NT2/D1 (cell line): Measurements from ENCODE around the gene ABCB8.

Source experiments
- DNase-seq: peaks from one replicate; pipeline ENCODE4 v3.0.0-alpha.2; 2011; ENCODE audit warnings: low read depth, low spot score
- H3K27me3 ChIP-seq: 2 replicates; pipeline ENCODE4 v1.6.0; 2011; ENCODE audit warnings: mild to moderate bottlenecking; ENCODE audit not compliant: insufficient read length, insufficient read depth
- H3K36me3 ChIP-seq: 2 replicates; pipeline ENCODE4 v1.6.1; 2011; ENCODE audit warnings: mild to moderate bottlenecking, low read length, mixed read lengths; ENCODE audit not compliant: insufficient read depth, insufficient read length
- H3K4me1 ChIP-seq: 2 replicates; pipeline ENCODE4 v1.5.1; 2011; ENCODE audit not compliant: insufficient read depth, insufficient read length
- H3K4me3 ChIP-seq: 2 replicates; pipeline ENCODE4 v1.5.1; 2011; ENCODE audit warnings: low read depth; ENCODE audit not compliant: insufficient read length
- H3K9ac ChIP-seq: 2 replicates; pipeline ENCODE4 v1.6.0; 2011; ENCODE audit warnings: low read depth; ENCODE audit not compliant: insufficient read length
- H3K9me3 ChIP-seq: 2 replicates; pipeline ENCODE4 v1.5.1; 2011; ENCODE audit warnings: mild to moderate bottlenecking, low read length; ENCODE audit not compliant: insufficient read depth
- SUZ12 ChIP-seq: IDR thresholded peaks from 2 replicates; pipeline ENCODE4 v1.6.1; 2011; ENCODE audit not compliant: insufficient read length, insufficient read depth; ENCODE audit errors: extremely low read depth
- YY1 ChIP-seq: IDR thresholded peaks from 2 replicates; pipeline ENCODE4 v1.6.1; 2011; ENCODE audit not compliant: insufficient read length, insufficient read depth
- ZNF274 ChIP-seq: IDR thresholded peaks from 2 replicates; pipeline ENCODE4 v1.6.1; 2011; ENCODE audit warnings: mild to moderate bottlenecking, low read depth, low read length

Gene ABCB8

DNA sequence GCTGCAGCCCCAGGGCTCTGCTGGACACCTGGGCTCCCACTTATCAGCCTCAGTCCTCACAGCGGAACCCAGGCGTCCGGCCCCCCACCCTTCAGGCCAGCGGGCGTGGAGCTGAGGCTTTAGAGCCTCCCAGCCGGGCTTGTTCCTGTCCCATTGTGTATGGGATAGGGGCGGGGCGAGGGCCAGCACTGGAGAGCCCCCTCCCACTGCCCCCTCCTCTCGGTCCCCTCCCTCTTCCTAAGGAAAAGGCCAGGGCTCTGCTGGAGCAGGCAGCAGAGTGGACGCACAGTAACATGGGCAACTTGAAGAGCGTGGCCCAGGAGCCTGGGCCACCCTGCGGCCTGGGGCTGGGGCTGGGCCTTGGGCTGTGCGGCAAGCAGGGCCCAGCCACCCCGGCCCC lies 34.7 kb upstream of the ABCB8 start:
- no peaks in the 10 kb centered on the region for H3K36me3 ChIP-seq
- DNase-seq: no peak
- H3K4me1 ChIP-seq: peaks cover 5% of the 10 kb centered on the region
- H3K27me3 ChIP-seq: no peaks in the 10 kb centered on the region
- H3K4me3 ChIP-seq: no peak overlapping the region
- H3K9me3 ChIP-seq: peaks cover 21% of the 10 kb centered on the region; the same call in 1 of the 2 replicates
- TF ChIP-seq YY1 (no peak), ZNF274 (no peak)
- H3K9ac ChIP-seq: no peak overlapping the region

- no peak for TF ChIP-seq SUZ12
- no peak for TF ChIP-seq YY1
- no peak for TF ChIP-seq ZNF274
- Histone ChIP-seq H3K9me3 (peaks cover 21% of the 10 kb centered on the region; the same call in 1 of the 2 replicates), H3K27me3 (no peaks in the 10 kb centered on the region), H3K9ac (no peak overlapping the region), H3K36me3 (no peaks in the 10 kb centered on the region), H3K4me1 (peaks cover 5% of the 10 kb centered on the region), H3K4me3 (no peak overlapping the region)
- DNase-seq: no peak
Measured at GRCh38 chr7:150994141-150994837, 34.0 kb upstream of the ABCB8 start.

DNA sequence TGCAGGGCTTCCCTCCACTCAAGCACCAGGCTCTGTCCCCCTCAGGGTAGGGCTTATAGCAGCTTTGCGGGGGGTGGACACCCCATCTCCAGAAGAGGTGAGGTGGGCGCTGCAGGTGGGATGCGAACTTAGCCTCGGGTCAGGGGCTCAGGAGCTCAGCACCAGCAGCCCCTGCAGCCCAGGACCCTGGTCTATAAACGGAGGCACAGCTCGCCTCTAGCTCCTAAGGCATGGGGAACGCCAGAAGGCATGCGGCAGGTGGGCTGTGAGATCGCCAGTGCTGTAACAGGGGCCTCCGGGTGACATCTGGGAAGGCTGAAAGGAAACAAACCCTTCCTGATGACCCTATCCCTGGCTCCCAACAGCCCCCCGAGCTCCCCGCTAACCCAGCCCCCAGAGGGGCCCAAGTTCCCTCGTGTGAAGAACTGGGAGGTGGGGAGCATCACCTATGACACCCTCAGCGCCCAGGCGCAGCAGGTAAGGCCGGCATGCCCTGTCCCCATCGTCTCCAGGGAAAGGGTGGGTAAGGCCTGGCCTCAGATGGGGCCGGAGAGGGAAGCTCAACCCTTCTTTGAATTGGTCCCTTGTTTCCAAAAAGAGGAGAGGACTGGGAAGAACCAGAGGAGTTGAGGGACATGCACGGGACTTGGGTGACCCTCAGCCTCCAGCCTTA lies 33.3 kb upstream of the ABCB8 start:
- H3K4me3 ChIP-seq: no peak overlapping the region
- no peaks in the 10 kb centered on the region for H3K36me3 ChIP-seq
- no peak for DNase-seq
- peaks cover 17% of the 10 kb centered on the region; the same call in 1 of the 2 replicates for H3K9me3 ChIP-seq
- no peak for TF ChIP-seq YY1
- no peak for TF ChIP-seq SUZ12
- no peak for TF ChIP-seq ZNF274
- H3K4me1 ChIP-seq: peaks cover 5% of the 10 kb centered on the region
- no peak overlapping the region for H3K9ac ChIP-seq
- no peaks in the 10 kb centered on the region for H3K27me3 ChIP-seq

- Histone ChIP-seq H3K4me3 (no peak overlapping the region), H3K27me3 (no peaks in the 10 kb centered on the region), H3K9ac (no peak overlapping the region), H3K36me3 (no peaks in the 10 kb centered on the region), H3K9me3 (peaks cover 1% of the 10 kb centered on the region; the same call in 1 of the 2 replicates), H3K4me1 (peaks cover 5% of the 10 kb centered on the region)
- no peak for DNase-seq
- no peak for TF ChIP-seq SUZ12
- no peak for TF ChIP-seq YY1
- TF ChIP-seq ZNF274: no peak
Measured at GRCh38 chr7:150996376-150997074, 31.7 kb upstream of the ABCB8 start.

DNA sequence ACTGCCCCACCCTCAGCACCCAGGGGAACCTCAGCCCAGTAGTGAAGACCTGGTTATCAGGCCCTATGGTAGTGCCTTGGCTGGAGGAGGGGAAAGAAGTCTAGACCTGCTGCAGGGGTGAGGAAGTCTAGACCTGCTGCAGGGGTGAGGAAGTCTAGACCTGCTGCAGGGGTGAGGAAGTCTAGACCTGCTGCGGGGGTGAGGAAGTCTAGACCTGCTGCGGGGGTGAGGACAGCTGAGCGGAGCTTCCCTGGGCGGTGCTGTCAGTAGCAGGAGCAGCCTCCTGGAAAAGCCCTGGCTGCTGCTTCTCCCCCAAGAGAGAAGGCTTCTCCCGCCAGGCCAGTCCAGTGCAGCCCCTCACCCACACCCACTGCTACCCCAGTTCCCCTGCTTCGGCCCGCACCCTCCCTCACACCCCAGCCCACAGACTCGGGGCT lies 31.2 kb upstream of the ABCB8 start:
- DNase-seq: no peak
- no peak for TF ChIP-seq ZNF274
- no peak for TF ChIP-seq SUZ12
- no peak for TF ChIP-seq YY1
- Histone ChIP-seq H3K9me3 (no peaks in the 10 kb centered on the region), H3K9ac (no peak overlapping the region), H3K27me3 (no peaks in the 10 kb centered on the region), H3K4me3 (no peak overlapping the region), H3K36me3 (no peaks in the 10 kb centered on the region), H3K4me1 (peaks cover 5% of the 10 kb centered on the region)

DNA sequence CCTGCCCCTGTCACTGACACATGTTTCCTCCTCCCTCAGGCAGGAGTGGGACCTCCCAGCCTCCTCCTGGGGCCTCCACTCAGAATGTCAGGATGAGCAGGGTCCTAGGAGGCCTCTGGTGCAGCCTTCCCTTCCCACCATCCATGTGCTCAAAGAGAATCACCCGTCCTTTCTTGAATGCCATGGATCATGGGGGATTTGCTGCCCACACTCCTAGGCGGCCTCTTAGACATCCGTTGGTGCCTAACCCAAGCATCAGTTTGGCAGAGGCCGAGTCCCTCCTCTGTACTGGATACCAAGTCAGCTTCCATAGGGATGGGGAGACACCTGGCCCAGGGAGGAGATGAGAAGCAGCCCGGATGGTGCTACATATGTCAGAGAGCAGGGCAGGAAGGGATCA lies 30.4 kb upstream of the ABCB8 start:
- Histone ChIP-seq H3K4me3 (no peak overlapping the region), H3K36me3 (no peaks in the 10 kb centered on the region), H3K9me3 (no peaks in the 10 kb centered on the region), H3K4me1 (peaks cover 5% of the 10 kb centered on the region), H3K9ac (no peak overlapping the region), H3K27me3 (no peaks in the 10 kb centered on the region)
- no peak for DNase-seq
- TF ChIP-seq YY1 (no peak), ZNF274 (no peak), SUZ12 (no peak)

GRCh38 chr7:150998341-150998740 lies 29.9 kb upstream of the ABCB8 start:
- Histone ChIP-seq H3K9ac (no peak overlapping the region), H3K4me3 (no peak overlapping the region), H3K27me3 (no peaks in the 10 kb centered on the region), H3K4me1 (peaks cover 3% of the 10 kb centered on the region), H3K9me3 (no peaks in the 10 kb centered on the region), H3K36me3 (no peaks in the 10 kb centered on the region)
- TF ChIP-seq YY1: no peak
- TF ChIP-seq SUZ12: no peak
- no peak for TF ChIP-seq ZNF274
- no peak for DNase-seq
